MM.1S (cell line): ENCODE measurements around the gene RCN1.

Experiments
- CTCF ChIP-seq: fragments of 300-600 bp; sonication (generic); IDR thresholded peaks from 2 replicates; pipeline ENCODE4 v1.5.1; 2016; ENCODE audit warnings: antibody characterized with exemption, low read length, mixed read lengths
- EZH2phosphoT487 ChIP-seq: fragments of 300-600 bp; sonication (generic); IDR thresholded peaks from 2 replicates; pipeline ENCODE4 v1.6.1; 2018; ENCODE audit warnings: antibody characterized with exemption, low read length

DNA sequence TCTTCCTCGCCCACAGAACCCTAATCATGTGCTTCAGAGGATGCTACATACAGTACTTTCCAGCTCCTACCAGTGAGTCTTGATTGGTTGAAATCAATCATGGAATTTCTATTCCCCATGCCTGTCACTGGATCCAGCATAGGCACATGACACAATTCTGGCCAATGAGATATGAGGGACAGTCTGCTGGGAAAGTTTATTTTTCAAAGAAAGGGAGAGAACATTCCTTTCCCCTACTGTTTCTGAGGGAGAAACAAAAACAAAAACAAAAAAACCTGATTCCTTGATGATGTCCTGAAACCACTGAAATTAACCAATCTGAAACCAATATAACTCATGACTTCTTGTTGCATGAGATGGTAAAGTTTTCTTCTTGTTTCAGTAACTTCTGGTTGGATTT lies 3.3 kb upstream of the RCN1 start:
- TF ChIP-seq CTCF (no peak), EZH2phosphoT487 (no peak)
